ENCODE results near the gene VEZF1. TPM values are rescaled to one million over a fixed set of nuclear protein-coding genes. Genes with fewer than 3 reads are reported as not detected.
A peak's percentile ranks its signal among the peaks of the same experiment; 100 is the strongest.

VEZF1 gene
- total RNA-seq, 2 donors from 2014 or later: 68.4 to 75.5 TPM

DNA sequence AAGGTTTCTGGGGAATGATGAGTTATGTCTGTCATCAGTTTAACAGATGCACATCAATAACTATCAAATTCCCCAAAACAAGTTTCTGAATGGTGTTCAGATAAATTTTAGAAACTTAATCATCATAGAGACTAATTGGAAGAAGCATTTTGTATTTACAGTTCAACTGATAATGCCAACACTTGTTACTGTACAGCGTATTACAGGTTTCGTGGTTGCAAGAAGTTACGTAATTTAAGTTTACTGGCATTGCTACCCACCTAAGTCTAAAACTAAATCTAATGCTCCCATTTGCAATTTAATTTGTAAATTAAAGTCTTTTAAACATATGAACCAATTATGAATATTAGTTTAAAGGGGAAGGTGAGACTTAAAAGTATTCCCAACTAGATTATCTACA is 16.0 kb upstream of the VEZF1 start:
- no peak for ATAC-seq (ENCODE audit: insufficient number of reproducible peaks, low FRiP score, low read depth)

DNA sequence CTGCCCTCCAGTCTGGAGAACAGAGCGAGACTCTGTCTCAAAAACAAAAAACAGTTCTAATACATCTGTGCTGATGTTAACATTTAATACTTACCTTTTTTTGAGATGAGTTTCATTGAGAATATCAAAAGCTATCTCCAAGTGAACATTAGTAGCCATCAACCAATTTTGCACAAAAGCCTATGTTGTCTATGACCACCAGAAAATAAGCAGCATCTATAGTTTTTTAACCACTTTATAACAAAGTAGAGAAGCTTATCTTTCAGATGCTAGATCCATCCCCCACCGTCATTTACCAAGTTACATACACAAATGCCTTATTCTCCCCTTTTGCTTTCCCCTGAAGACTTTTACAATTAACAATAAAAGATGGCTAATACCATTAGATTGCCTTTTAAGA is 14.9 kb upstream of the VEZF1 start:
- Histone ChIP-seq H3K4me3 (no peak overlapping the region), H3K27ac (no peak overlapping the region), H3K9me3 (no peaks in the 10 kb centered on the region), H3K27me3 (replicated peaks; ENCODE audit: insufficient read depth) (no peaks in the 10 kb centered on the region), H3K36me3 (peaks cover 34% of the 10 kb centered on the region), H3K4me1 (ENCODE audit: control insufficient read depth in 1 of 2, low read depth in 2 of 2) (peaks cover 10 to 45% of the 10 kb centered on the region in 2 donors)
- TF ChIP-seq, protein P1, sequence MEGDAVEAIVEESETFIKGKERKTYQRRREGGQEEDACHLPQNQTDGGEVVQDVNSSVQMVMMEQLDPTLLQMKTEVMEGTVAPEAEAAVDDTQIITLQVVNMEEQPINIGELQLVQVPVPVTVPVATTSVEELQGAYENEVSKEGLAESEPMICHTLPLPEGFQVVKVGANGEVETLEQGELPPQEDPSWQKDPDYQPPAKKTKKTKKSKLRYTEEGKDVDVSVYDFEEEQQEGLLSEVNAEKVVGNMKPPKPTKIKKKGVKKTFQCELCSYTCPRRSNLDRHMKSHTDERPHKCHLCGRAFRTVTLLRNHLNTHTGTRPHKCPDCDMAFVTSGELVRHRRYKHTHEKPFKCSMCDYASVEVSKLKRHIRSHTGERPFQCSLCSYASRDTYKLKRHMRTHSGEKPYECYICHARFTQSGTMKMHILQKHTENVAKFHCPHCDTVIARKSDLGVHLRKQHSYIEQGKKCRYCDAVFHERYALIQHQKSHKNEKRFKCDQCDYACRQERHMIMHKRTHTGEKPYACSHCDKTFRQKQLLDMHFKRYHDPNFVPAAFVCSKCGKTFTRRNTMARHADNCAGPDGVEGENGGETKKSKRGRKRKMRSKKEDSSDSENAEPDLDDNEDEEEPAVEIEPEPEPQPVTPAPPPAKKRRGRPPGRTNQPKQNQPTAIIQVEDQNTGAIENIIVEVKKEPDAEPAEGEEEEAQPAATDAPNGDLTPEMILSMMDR (IDR thresholded peaks at IDR 0.05): no peak
- DNase-seq (ENCODE audit: low spot score) (no peak), ATAC-seq (ENCODE audit: insufficient number of reproducible peaks, low FRiP score, low read depth) (no peak)

More for the DNA sequence above, 16.0 kb upstream of the VEZF1 start:
- H3K4me1 ChIP-seq (ENCODE audit: control insufficient read depth in 1 of 2, low read depth in 2 of 2): peaks cover 10 to 50% of the 10 kb centered on the region in 2 donors
- no peak for DNase-seq (ENCODE audit: low spot score)
- H3K9me3 ChIP-seq: no peaks in the 10 kb centered on the region
- H3K27me3 ChIP-seq (replicated peaks; ENCODE audit: insufficient read depth): no peaks in the 10 kb centered on the region
- no peak overlapping the region for H3K27ac ChIP-seq
- H3K4me3 ChIP-seq: no peak overlapping the region
- TF ChIP-seq, protein P1 (IDR thresholded peaks at IDR 0.05): no peak
- H3K36me3 ChIP-seq: peaks cover 34% of the 10 kb centered on the region

DNA sequence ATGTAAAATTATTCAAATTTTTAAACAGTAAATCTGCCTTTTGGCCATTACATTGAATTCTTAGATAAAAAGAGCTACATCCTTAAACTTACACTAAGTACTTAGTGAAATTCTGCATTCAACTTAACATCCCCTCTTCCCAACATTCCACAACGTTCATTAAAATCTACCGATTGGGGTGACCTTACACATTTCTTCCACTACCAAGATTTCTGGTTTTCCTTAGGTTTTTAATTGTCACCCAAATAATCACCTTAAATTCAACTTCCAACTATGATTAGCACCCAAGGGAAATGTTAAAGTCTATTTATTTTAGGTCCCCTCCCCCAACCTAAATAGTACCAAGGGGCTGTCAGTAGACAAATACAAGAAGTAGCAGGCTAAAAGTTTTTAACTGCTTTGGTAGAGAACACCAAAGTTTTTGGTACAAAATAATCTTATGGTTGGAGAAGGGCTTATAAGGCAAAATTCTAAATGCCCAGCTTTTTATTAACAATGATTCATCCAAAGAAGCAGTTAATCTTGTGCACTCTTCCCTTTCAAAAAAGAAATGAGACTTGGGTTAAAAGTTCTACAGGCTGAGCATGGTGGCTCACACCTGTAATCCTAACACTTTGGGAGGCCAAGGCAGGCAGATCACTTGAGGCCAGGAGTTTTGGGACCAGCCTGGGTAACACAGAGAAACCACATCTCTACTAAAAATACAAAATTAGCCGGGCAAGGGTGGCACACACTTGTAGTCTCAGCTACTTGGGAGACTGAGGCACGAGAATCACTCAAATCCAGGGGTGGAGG is 14.3 kb upstream of the VEZF1 start:
- H3K27ac ChIP-seq: no peak overlapping the region
- H3K36me3 ChIP-seq: peaks cover 34% of the 10 kb centered on the region
- H3K27me3 ChIP-seq (replicated peaks; ENCODE audit: insufficient read depth): no peaks in the 10 kb centered on the region
- H3K4me1 ChIP-seq (ENCODE audit: control insufficient read depth in 1 of 2, low read depth in 2 of 2): peaks cover 10 to 42% of the 10 kb centered on the region in 2 donors
- no peaks in the 10 kb centered on the region for H3K9me3 ChIP-seq
- no peak for ATAC-seq (ENCODE audit: insufficient number of reproducible peaks, low FRiP score, low read depth)
- TF ChIP-seq, protein P1 (IDR thresholded peaks at IDR 0.05): no peak
- no peak overlapping the region for H3K4me3 ChIP-seq
- DNase-seq (ENCODE audit: low spot score): no peak

DNA sequence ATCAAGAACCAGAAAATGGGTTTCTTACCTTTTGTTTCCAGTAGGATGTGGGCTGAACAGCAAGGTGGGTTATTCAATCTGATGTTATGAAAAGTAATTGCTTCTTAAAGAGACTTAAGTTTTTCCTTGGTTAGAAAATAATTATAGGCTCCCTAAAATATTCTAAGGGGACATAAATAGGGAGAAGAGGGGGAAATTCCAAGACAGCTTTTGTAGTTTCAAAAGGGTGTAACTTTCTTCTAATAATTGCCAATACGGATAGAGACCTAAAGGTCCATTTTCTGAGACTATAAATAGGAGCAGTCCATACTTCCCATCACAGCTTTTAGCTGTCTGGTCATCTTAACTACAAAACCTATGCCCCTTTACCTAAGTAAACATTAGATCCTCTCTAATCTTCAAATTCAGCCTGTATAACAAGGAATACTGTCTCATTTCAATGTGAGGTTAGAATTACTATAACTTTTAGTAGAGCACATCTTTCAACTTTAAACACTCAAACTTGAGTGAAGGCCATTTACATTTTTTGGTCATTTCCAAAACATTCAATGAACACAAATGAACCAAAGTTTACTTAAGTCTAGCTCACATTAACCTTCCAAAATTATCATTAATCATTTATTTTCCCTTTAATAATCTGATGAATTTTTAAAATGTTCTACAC is 13.5 kb upstream of the VEZF1 start:
- H3K27me3 ChIP-seq (replicated peaks; ENCODE audit: insufficient read depth): no peaks in the 10 kb centered on the region
- peaks cover 10 to 42% of the 10 kb centered on the region in 2 donors for H3K4me1 ChIP-seq (ENCODE audit: control insufficient read depth in 1 of 2, low read depth in 2 of 2)
- H3K27ac ChIP-seq: no peak overlapping the region
- H3K9me3 ChIP-seq: no peaks in the 10 kb centered on the region
- DNase-seq (ENCODE audit: low spot score) (no peak), ATAC-seq (ENCODE audit: insufficient number of reproducible peaks, low FRiP score, low read depth) (no peak)
- H3K4me3 ChIP-seq: no peak overlapping the region
- TF ChIP-seq, protein P1 (IDR thresholded peaks at IDR 0.05): no peak
- H3K36me3 ChIP-seq: peaks cover 34% of the 10 kb centered on the region

DNA sequence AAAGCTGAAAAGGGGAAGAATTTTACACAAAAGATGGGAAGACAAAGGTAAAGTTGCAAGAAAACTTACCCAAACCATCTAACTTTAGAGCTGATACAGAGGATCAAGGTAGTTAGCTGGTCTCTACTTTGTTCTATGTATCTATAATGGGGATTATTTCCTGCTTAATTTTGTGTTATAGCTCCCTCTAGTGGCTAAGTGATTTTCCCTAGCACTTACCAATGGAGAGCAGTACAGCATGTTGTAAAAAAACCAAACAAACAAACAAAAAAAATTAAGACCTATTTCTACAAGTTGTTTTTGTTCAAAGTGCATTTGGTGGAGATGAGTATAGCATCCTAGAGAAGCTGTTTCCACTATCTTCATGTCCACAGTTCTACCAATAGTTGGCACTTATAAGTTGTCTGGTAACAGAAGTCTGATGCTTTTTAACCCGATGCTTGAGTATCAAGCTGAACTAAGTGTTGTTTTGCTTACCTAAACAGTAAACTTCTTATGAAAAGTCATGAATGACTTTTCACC is 11.5 kb upstream of the VEZF1 start:
- Histone ChIP-seq H3K4me3 (no peak overlapping the region), H3K36me3 (peaks cover 21% of the 10 kb centered on the region), H3K27me3 (replicated peaks; ENCODE audit: insufficient read depth) (no peaks in the 10 kb centered on the region), H3K4me1 (ENCODE audit: control insufficient read depth in 1 of 2, low read depth in 2 of 2) (peaks cover 0 to 36% of the 10 kb centered on the region in 2 donors), H3K9me3 (no peaks in the 10 kb centered on the region), H3K27ac (no peak overlapping the region)
- TF ChIP-seq, protein P1 (IDR thresholded peaks at IDR 0.05): peak; percentile 83
- ATAC-seq (ENCODE audit: insufficient number of reproducible peaks, low FRiP score, low read depth): peak; percentile 74
- no peak for DNase-seq (ENCODE audit: low spot score)

All from thoracic aorta (tissue), 2 donors.